Measurements from ENCODE around the gene CADM1. TPM values are rescaled to one million over a fixed set of nuclear protein-coding genes. Genes with fewer than 3 reads are reported as not detected.
A peak's percentile ranks its signal among the peaks of the same experiment; 100 is the strongest.

CADM1 gene
- total RNA-seq, 1 donor from 2014 or later: 51.1 TPM

DNA sequence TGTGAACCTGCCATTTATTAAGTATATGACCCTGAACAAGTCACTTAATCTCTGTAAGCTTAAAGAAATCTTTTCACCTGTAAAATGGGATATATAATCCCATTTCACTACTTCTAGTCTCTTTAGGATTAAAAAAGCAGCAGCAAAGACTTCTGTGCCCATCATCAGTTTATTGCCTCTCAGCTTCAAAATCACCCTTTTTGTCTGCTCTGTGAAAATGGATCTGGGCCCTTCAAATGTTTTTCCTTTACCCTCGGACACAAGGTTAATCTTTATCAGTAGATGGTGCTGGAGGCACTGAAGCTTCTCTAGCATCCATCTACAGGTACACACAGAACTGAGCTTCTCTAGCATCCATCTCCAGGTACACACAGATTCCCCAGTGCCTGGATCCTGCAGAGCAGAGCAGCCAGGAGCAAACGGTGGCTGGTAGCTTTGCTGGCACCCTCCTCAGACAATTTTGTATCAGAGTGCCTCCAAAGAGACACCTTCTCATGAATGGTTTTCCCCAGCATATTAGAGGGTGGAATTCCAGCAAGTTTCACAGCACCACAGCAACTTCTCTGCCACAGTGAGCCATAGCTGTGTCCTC, 56.8 kb downstream of the CADM1 start:
- intact Hi-C loops (cut with micrococcal nuclease): no loop called here
- Histone ChIP-seq H3K36me3 (no peaks in the 10 kb centered on the region), H3K4me1 (no peaks in the 10 kb centered on the region), H3K4me3 (no peak overlapping the region), H3K9me3 (replicated peaks) (peaks cover 32% of the 10 kb centered on the region), H3K27ac (replicated peaks) (no peak overlapping the region), H3K27me3 (ENCODE audit: low read depth) (no peaks in the 10 kb centered on the region)
- no peak for DNase-seq
- TF ChIP-seq, protein P1, sequence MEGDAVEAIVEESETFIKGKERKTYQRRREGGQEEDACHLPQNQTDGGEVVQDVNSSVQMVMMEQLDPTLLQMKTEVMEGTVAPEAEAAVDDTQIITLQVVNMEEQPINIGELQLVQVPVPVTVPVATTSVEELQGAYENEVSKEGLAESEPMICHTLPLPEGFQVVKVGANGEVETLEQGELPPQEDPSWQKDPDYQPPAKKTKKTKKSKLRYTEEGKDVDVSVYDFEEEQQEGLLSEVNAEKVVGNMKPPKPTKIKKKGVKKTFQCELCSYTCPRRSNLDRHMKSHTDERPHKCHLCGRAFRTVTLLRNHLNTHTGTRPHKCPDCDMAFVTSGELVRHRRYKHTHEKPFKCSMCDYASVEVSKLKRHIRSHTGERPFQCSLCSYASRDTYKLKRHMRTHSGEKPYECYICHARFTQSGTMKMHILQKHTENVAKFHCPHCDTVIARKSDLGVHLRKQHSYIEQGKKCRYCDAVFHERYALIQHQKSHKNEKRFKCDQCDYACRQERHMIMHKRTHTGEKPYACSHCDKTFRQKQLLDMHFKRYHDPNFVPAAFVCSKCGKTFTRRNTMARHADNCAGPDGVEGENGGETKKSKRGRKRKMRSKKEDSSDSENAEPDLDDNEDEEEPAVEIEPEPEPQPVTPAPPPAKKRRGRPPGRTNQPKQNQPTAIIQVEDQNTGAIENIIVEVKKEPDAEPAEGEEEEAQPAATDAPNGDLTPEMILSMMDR (IDR thresholded peaks at IDR 0.05; ENCODE audit: borderline replicate concordance): no peak

DNA sequence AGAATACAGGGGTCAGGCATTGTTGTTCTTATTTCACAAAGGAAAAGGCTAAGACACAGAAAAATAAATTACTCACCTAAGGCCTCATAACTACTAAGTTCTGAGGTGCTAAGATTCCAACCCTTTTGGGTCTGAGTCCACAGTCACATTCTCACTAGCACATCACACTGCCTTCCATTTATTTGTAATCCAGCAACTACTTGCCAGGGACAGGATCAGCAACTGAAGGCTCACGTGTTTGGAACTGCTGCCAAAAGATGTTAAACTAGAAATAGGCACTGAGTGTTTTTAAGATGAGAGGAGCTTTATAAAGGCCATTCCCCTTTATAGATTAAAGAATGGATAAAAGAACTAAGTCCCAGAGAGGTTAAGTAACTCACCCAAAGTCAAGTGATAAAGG, 58.0 kb downstream of the CADM1 start:
- intact Hi-C loops (cut with micrococcal nuclease): no loop called here
- Histone ChIP-seq H3K27ac (replicated peaks) (peak overlapping the region; percentile 3), H3K9me3 (replicated peaks) (peaks cover 32% of the 10 kb centered on the region), H3K36me3 (no peaks in the 10 kb centered on the region), H3K4me1 (no peaks in the 10 kb centered on the region), H3K4me3 (no peak overlapping the region), H3K27me3 (ENCODE audit: low read depth) (no peaks in the 10 kb centered on the region)
- TF ChIP-seq, protein P1 (IDR thresholded peaks at IDR 0.05; ENCODE audit: borderline replicate concordance): no peak
- DNase-seq: no peak

DNA sequence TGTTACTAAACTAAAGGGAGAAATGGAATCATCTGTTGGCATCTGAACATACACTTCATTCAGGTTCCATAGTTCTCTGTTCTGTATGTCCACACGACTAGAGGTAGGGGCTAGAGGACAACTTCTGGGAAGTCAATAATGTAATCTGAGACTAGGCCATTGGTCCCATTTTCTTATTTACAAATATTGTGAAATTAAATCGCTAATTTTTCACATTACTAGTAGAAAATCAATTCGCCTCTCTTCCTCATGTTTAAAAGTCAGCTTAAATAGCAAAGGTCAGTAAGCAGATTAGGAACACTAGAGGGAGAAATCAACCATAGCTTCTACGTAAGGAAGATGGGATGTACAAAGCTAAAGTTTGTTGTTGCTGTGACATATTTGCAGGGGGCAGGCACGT, 59.7 kb downstream of the CADM1 start:
- Histone ChIP-seq H3K27me3 (ENCODE audit: low read depth) (no peaks in the 10 kb centered on the region), H3K4me3 (no peak overlapping the region), H3K36me3 (no peaks in the 10 kb centered on the region), H3K4me1 (peaks cover 7% of the 10 kb centered on the region), H3K9me3 (replicated peaks) (peaks cover 32% of the 10 kb centered on the region), H3K27ac (replicated peaks) (no peak overlapping the region)
- DNase-seq: no peak
- TF ChIP-seq, protein P1 (IDR thresholded peaks at IDR 0.05; ENCODE audit: borderline replicate concordance): no peak
- intact Hi-C loops (cut with micrococcal nuclease): no loop called here

GRCh38 chr11:115439969-115440540, 64.2 kb downstream of the CADM1 start:
- intact Hi-C loops (cut with micrococcal nuclease): no loop called here
- peaks cover 18% of the 10 kb centered on the region for H3K4me1 ChIP-seq
- no peaks in the 10 kb centered on the region for H3K9me3 ChIP-seq (replicated peaks)
- no peaks in the 10 kb centered on the region for H3K27me3 ChIP-seq (ENCODE audit: low read depth)
- H3K36me3 ChIP-seq: no peaks in the 10 kb centered on the region
- DNase-seq: no peak
- H3K27ac ChIP-seq (replicated peaks): no peak overlapping the region
- TF ChIP-seq, protein P1 (IDR thresholded peaks at IDR 0.05; ENCODE audit: borderline replicate concordance): no peak
- H3K4me3 ChIP-seq: no peak overlapping the region

DNA sequence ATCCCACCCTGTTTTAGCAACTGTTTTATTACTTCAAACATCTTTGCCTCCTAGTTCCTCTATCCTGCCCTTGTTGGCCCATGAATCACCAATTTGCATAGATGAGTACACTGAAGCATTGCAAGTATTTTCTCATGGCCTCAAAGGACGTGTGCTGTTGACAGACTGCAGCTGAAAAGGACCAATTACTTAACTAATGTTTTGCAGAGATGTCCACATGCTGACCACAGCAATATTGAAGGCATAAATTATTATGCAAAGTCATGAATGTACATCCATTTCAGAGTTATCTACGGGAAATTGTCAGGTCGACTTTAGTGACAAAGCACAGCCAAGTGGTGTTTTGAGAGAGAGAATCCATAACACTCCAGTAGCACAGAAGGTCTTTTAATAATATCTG, 64.8 kb downstream of the CADM1 start:
- Histone ChIP-seq H3K36me3 (no peaks in the 10 kb centered on the region), H3K4me3 (no peak overlapping the region), H3K27ac (replicated peaks) (no peak overlapping the region), H3K9me3 (replicated peaks) (no peaks in the 10 kb centered on the region), H3K27me3 (ENCODE audit: low read depth) (no peaks in the 10 kb centered on the region), H3K4me1 (peaks cover 18% of the 10 kb centered on the region)
- TF ChIP-seq, protein P1 (IDR thresholded peaks at IDR 0.05; ENCODE audit: borderline replicate concordance): no peak
- intact Hi-C loops (cut with micrococcal nuclease): no loop called here
- DNase-seq: no peak
